Calu3 (cell line): ENCODE results near the gene CFAP73. TPM values are rescaled to one million over a fixed set of nuclear protein-coding genes. Genes with fewer than 3 reads are reported as not detected.
"Not testable (repeated sequence)": the region's sequence is repeated elsewhere in the genome, so short reads cannot be mapped to it uniquely, and the experiment has no call there.

Experiments
- BruUV-seq: library from RNA; stranded (reverse); fragments of 400-500 nt; replicated peaks from 2 replicates; lab custom pipeline; 2021; lab: Mats Ljungman, UMichigan
- CTCF ChIA-PET: fragments of 300-600 bp; sonication (Branson Sonifier 250); formaldehyde crosslinking; loops from one replicate; lab custom pipeline; 2022; ENCODE audit warnings: antibody characterized with exemption; lab: Charles Lee
- DNase-seq: peaks from one replicate; pipeline ENCODE4 v3.0.0; 2022
- H3K27ac Mint-ChIP-seq: one replicate; pipeline ENCODE4 v1.8.0; 2022; ENCODE audit warnings: mixed read lengths; ENCODE audit not compliant: unreplicated experiment
- H3K27me3 Mint-ChIP-seq: one replicate; pipeline ENCODE4 v1.8.0; 2022; ENCODE audit warnings: mixed read lengths; ENCODE audit not compliant: unreplicated experiment
- H3K36me3 Mint-ChIP-seq: one replicate; pipeline ENCODE4 v1.8.0; 2022; ENCODE audit warnings: mild to moderate bottlenecking, moderate library complexity, mixed read lengths; ENCODE audit not compliant: insufficient read depth, unreplicated experiment
- H3K4me1 Mint-ChIP-seq: one replicate; pipeline ENCODE4 v1.8.0; 2022; ENCODE audit warnings: mild to moderate bottlenecking, low read depth, mixed read lengths; ENCODE audit not compliant: unreplicated experiment
- H3K4me3 Mint-ChIP-seq: one replicate; pipeline ENCODE4 v1.8.0; 2022; ENCODE audit warnings: mild to moderate bottlenecking, low read depth, moderate library complexity, mixed read lengths; ENCODE audit not compliant: unreplicated experiment
- H3K9me3 Mint-ChIP-seq: one replicate; pipeline ENCODE4 v1.8.0; 2022; ENCODE audit warnings: low read depth, mixed read lengths; ENCODE audit not compliant: unreplicated experiment
- intact Hi-C: fragments of 100-400 bp; cut with micrococcal nuclease; formaldehyde crosslinking; loops from one replicate; pipeline ENCODE4 v1.10.0; 2022; ENCODE audit not compliant: unreplicated experiment
- total RNA-seq: library from RNA; stranded (reverse); gene quantifications from 2 replicates; pipeline ENCODE4 v1.2.3, GENCODE V29; 2022
- TF ChIP-seq, protein P1 (sequence below): fragments of 200-600 bp; IDR thresholded peaks from one replicate; pipeline ENCODE4 v1.8.0; 2022; ENCODE audit warnings: antibody characterized with exemption; ENCODE audit not compliant: unreplicated experiment

CFAP73 gene
- total RNA-seq, 1 experiment from 2014 or later = 3.2 TPM

DNA sequence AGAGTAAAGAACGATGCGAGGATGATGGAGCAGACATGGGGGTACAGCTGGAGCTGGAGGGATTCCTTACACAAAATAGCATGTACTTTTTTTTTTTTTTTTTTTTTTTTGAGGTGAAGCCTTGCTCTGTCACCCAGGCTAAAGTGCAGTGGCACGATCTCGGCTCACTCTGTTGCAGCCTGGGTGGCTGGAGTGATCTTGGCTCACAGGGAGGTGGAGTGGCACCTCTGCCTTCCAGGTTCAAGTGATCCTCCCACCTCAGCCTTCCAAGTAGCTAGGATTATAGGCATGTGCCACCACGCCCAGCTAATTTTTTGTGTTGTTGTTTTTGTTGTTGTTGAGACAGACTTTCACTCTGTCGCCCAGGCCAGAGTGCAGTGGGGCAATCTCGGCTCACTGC lies 8.8 kb upstream of the CFAP73 start:
- Mint-ChIP-seq H3K36me3 (peaks cover 24% of the 10 kb centered on the region), H3K27ac (peak overlapping the region; percentile 99), H3K4me3 (no peak overlapping the region), H3K27me3 (no peaks in the 10 kb centered on the region), H3K4me1 (peaks cover 53% of the 10 kb centered on the region), H3K9me3 (no peaks in the 10 kb centered on the region)
- CTCF ChIA-PET = no interaction called here
- TF ChIP-seq, protein P1, sequence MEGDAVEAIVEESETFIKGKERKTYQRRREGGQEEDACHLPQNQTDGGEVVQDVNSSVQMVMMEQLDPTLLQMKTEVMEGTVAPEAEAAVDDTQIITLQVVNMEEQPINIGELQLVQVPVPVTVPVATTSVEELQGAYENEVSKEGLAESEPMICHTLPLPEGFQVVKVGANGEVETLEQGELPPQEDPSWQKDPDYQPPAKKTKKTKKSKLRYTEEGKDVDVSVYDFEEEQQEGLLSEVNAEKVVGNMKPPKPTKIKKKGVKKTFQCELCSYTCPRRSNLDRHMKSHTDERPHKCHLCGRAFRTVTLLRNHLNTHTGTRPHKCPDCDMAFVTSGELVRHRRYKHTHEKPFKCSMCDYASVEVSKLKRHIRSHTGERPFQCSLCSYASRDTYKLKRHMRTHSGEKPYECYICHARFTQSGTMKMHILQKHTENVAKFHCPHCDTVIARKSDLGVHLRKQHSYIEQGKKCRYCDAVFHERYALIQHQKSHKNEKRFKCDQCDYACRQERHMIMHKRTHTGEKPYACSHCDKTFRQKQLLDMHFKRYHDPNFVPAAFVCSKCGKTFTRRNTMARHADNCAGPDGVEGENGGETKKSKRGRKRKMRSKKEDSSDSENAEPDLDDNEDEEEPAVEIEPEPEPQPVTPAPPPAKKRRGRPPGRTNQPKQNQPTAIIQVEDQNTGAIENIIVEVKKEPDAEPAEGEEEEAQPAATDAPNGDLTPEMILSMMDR = no peak
- no peak for DNase-seq
- intact Hi-C loops = no loop called here
- BruUV-seq = no TSS peak

DNA sequence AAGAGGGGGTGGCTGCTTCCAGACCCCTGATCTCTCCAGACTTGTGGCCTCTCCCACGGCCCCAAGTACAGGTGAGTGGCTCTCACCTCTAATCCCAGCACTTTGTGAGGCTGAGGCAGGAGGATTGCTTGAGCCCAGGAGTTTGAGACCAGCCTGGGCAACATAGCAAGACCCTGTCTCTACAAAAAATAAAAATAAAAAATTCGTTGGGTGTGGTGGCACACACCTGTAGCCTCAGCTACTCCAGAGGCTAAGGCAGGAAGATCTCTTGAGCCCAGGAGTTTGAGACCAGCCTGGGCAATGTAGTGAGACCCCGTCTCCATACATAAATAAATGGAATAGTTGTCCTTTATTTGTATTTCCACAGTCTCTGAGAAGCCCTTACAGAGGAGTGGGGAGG lies 7.8 kb upstream of the CFAP73 start:
- TSS peak; percentile 94 for BruUV-seq

DNA sequence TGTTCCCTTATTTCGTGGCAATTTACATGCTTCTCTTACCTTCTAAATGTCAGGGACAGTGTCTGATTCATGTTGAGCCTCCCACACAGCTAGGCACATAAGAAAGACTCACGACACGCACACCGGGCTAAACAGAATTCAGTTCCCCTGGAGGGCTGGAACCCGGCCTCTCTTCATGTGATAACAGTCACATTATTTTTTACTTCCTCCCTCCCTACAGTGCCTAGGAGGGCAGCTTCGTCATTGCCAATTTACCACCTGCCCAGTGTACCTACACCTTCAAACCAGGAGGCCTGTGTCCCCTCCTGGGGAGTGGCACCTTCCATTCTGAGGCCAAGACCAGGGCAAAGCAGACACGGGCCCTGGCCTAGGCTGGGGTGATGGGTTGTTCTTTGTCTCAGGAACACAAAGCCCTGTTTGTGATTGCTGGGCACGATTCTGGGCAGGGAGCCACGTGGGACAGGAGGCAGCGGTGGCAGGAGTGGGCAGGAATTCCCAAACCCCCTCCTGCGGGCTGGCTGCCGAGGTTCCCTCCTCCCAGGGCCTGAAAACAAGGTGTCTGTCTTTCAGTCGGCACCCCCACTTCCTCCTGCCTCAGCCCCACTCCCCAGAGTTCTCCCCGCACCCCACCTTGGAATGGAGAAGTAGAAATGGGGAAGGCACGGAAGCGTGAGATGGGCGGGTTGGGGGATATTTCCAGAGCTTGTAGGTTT lies 7.2 kb upstream of the CFAP73 start:
- H3K27me3 Mint-ChIP-seq = no peaks in the 10 kb centered on the region
- CTCF ChIA-PET = interaction anchor here (0.6 to 1.7 kb wide), 3 partner anchors 11 to 44 kb away, joined by 3 to 13 read pairs (median 3); no protein-coding TSS in a partner anchor
- H3K9me3 Mint-ChIP-seq = no peaks in the 10 kb centered on the region
- no TSS peak for BruUV-seq
- H3K27ac Mint-ChIP-seq = peak overlapping the region; percentile 99
- peak; percentile 97 for DNase-seq
- intact Hi-C loops = no loop called here
- peak overlapping the region; percentile 58 for H3K4me3 Mint-ChIP-seq
- TF ChIP-seq, protein P1 = no peak
- H3K36me3 Mint-ChIP-seq = peaks cover 10% of the 10 kb centered on the region
- peaks cover 44% of the 10 kb centered on the region for H3K4me1 Mint-ChIP-seq

More for the DNA sequence above, 7.8 kb upstream of the CFAP73 start:
- H3K27me3 Mint-ChIP-seq, intact Hi-C loops, DNase-seq, H3K9me3 Mint-ChIP-seq: not testable (repeated sequence)
- CTCF ChIA-PET = interaction anchor here (0.6 to 1.7 kb wide), 2 partner anchors 11 to 43 kb away, joined by 3 to 13 read pairs; no protein-coding TSS in a partner anchor
- Mint-ChIP-seq H3K36me3 (peaks cover 15% of the 10 kb centered on the region), H3K27ac (peak overlapping the region; percentile 99), H3K4me1 (peaks cover 49% of the 10 kb centered on the region), H3K4me3 (peak overlapping the region; percentile 58)

DNA sequence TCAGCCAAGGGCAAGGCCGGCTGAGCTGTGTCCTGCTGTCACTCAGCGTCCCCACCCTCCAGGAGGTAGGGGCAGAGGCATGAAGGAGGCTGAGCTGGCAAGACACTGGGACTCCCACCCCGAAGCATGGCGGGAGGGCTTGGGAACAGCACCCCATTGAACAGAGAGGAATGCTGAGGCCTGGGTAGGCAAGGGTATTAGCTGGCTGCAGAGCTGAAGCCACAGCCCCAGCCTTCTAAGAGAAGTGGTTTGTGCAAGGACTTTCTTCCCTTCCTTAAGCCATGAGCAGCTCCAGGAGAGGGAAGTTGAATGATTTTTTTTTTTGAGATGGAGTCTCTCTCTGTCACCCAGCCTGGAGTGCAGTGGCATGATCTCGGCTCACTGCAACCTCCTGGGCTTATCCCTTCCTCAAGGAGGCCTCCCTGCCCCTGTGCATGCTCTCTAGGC lies 6.6 kb upstream of the CFAP73 start:
- no peaks in the 10 kb centered on the region for H3K9me3 Mint-ChIP-seq
- no peaks in the 10 kb centered on the region for H3K27me3 Mint-ChIP-seq
- H3K4me3 Mint-ChIP-seq = peak overlapping the region; percentile 58
- intact Hi-C loops = no loop called here
- BruUV-seq = no TSS peak
- TF ChIP-seq, protein P1 = no peak
- H3K27ac Mint-ChIP-seq = peak overlapping the region; percentile 99
- no peak for DNase-seq
- H3K36me3 Mint-ChIP-seq = peaks cover 10% of the 10 kb centered on the region
- CTCF ChIA-PET = interaction anchor here (1.1 to 1.7 kb wide), 2 partner anchors 10 to 35 kb away, joined by 3 to 13 read pairs; no protein-coding TSS in a partner anchor
- H3K4me1 Mint-ChIP-seq = peaks cover 44% of the 10 kb centered on the region

DNA sequence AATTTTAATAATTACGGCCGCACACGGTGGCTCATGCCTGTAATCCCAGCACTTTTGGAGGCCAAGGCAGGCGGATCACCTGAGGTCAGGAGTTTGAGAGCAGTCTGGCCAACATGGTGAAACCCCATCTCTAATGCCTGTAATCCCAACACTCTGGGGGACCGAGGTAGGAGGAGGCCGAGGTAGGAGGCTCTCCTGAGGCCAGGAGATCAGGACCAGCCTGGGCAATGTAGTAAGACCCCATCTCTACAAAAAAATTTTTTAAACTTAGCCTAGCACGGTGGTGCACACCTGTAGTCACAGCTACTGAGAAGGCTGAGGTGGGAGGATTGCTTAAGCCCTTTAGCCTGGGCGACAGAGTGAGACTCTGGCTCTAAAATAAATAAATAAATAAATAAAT lies 5.6 kb upstream of the CFAP73 start:
- Mint-ChIP-seq H3K4me1 (peaks cover 44% of the 10 kb centered on the region), H3K9me3 (no peaks in the 10 kb centered on the region), H3K27me3 (no peaks in the 10 kb centered on the region), H3K4me3 (no peak overlapping the region), H3K27ac (no peak overlapping the region), H3K36me3 (peaks cover 10% of the 10 kb centered on the region)
- DNase-seq = no peak
- no TSS peak for BruUV-seq
- TF ChIP-seq, protein P1 = no peak
- intact Hi-C loops = no loop called here
- CTCF ChIA-PET = no interaction called here
